Gastrocnemius medialis (tissue), 4 donors: ENCODE data around the gene NUF2.

ENCODE experiments used
- CTCF ChIP-seq, 5 experiments: fragments of 450-650 bp in 3 of 5; fragments of 200-600 bp in 2 of 5; sonication (generic) in 2 of 5; IDR thresholded peaks in 4 of 5; conservative IDR thresholded peaks in 1 of 5; 1 replicate in 4 of 5; 2 replicates in 1 of 5; pipeline ENCODE4 v1.5.1; 2016 to 2019; ENCODE audit warnings: antibody characterized with exemption in 5 of 5, mild to moderate bottlenecking in 3 of 5, moderate library complexity in 3 of 5
- POLR2A ChIP-seq, 2 donors: fragments of 450-650 bp; IDR thresholded peaks; one replicate each; pipeline ENCODE4 v1.6.1; 2017; ENCODE audit warnings: antibody characterized with exemption in 2 of 2, mild to moderate bottlenecking in 2 of 2, moderate library complexity in 2 of 2

- no peak for TF ChIP-seq POLR2A (IDR thresholded peaks at IDR 0.05)
- no peak for TF ChIP-seq CTCF (IDR thresholded peaks at IDR 0.05 in 4 of 5, conservative IDR thresholded peaks at IDR 0.05 in 1 of 5)
Measured at GRCh38 chr1:163399976-163400601, 78.3 kb downstream of the NUF2 start.
